Articular chondrocyte of knee joint (primary cell): Measurements from ENCODE around the gene PRRG4. TPM values are rescaled to one million over a fixed set of nuclear protein-coding genes. Genes with fewer than 3 reads are reported as not detected.

Source experiments
- total RNA-seq: library from RNA; depleted of rRNA; stranded (reverse); fragments of >200 nt; gene quantifications from 2 replicates; pipeline ENCODE4 v1.2.3, GENCODE V29; 2012

The PRRG4 gene
- under 0.01 and 0.22 TPM in 2 replicates for total RNA-seq

DNA sequence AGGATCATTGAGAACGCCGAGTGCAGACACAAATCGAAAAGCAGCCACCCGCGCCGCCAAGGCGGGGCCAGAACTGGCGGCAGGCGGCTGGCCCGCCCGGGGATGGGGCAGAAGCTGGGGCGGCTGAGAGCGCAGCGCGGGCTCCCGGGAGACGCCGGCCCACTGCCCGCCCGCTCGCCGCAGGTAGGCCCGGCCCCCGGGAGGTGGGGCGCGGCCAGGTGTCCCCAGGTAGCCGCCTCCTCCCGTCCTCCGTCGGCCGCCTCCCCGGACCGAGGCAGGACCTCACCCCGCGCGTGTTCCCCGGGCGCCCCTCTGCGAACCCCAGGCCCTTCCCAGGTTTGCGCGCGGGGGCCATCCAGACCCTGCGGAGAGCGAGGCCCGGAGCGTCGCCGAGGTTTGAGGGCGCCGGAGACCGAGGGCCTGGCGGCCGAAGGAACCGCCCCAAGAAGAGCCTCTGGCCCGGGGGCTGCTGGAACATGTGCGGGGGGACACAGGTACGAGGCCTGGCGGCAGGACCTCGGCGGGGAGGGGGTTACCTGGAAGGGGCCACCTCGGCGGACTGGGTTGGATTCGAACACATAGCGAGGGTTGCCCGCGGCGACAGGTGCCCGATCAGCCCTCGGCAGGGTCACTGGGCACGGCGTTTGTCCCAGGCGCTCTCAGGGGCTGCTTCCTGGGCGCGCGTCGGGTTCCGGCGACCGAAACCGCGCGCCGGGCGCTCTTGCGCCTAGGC is at the start of gene PRRG4:
Gene PRRG4, plus strand, starts transcription at position 248 of the 733 bp plus-strand sequence. CDS start 603 bp downstream, outside the sequence.

GRCh38 chr11:32794439-32794838 is 35.3 kb upstream of the PRRG4 start, which contains the start of gene CCDC73:
Gene CCDC73 (minus strand): TSS chr11:32794662. CDS start chr11:32760243, 34,419 bp downstream.

GRCh38 chr11:32892355-32893092 is 62.8 kb downstream of the PRRG4 start, which contains the start of gene QSER1:
Gene QSER1 (plus strand): TSS chr11:32892811. CDS start chr11:32893126, 315 bp downstream.

Other genes starting within 250 kb of the PRRG4 start
- 553 and 584 TPM in 2 replicates for gene EIF3M, start 246.1 kb upstream of the PRRG4 start, total RNA-seq
- gene CCDC73, start 35.3 kb upstream of the PRRG4 start, total RNA-seq, result not detected in 2 replicates
- gene QSER1, start 62.9 kb downstream of the PRRG4 start, total RNA-seq, result 32.8 and 34.5 TPM in 2 replicates
- gene DEPDC7, start 186.0 kb downstream of the PRRG4 start, total RNA-seq, result 15.5 and 20.8 TPM in 2 replicates
- gene TCP11L1, start 209.6 kb downstream of the PRRG4 start, total RNA-seq, result 33.8 and 36.4 TPM in 2 replicates